HepG2 (cell line): ENCODE results near the gene NFIC. TPM values are rescaled to one million over a fixed set of nuclear protein-coding genes. Genes with fewer than 3 reads are reported as not detected.

Experiments used
- ATAC-seq: fragments of 200-7000 bp; cut with Tn5 transposase; 3 replicates; pipeline ENCODE4 v1.9.1; 2020; ENCODE audit warnings: mild to moderate bottlenecking, moderate library complexity
- BruUV-seq: library from RNA; stranded (reverse); fragments of 400-500 nt; replicated peaks from 2 replicates; lab custom pipeline; 2021; lab: Mats Ljungman, UMichigan
- CTCF ChIA-PET: fragments of 300-600 bp; formaldehyde crosslinking; extraction: SDS; loops from one replicate; lab custom pipeline; 2021; ENCODE audit warnings: low total read pairs, inconsistent platforms, low intra/inter-chr PET ratio; lab: Yijun Ruan, JAX
- POLR2A ChIA-PET: fragments of 350-600 bp; sonication (Branson Sonifier 250); formaldehyde crosslinking; loops from one replicate; lab custom pipeline; 2020; ENCODE audit warnings: antibody characterized with exemption, inconsistent platforms; lab: Yijun Ruan, JAX
- DNase-seq: peaks from one replicate; pipeline ENCODE4 v3.0.0-alpha.2; 2015; ENCODE audit warnings: low spot score
- FAIRE-seq: peaks from 3 replicates; lab custom pipeline; 2011; peaks lifted over from hg19 to GRCh38; lab: Jason Lieb, UNC
- H2AFZ ChIP-seq: one replicate; pipeline ENCODE4 v1.6.1; 2011; ENCODE audit warnings: low read length, inconsistent platforms
- H3K27ac ChIP-seq: fragments of 300-600 bp; 3 replicates; pipeline ENCODE4 v1.8.0; 2011; ENCODE audit warnings: mixed run types, mild to moderate bottlenecking, mixed read lengths, low read length, inconsistent platforms; ENCODE audit not compliant: insufficient read depth; ENCODE audit errors: extremely low read length
- H3K27me3 ChIP-seq, 2 experiments: fragments of 200-600 bp in 1 of 2; 2 replicates in 1 of 2; 3 replicates in 1 of 2; pipeline versions ENCODE4 v1.6.0 to v1.8.0; 2011; ENCODE audit warnings: low read length in 2 of 2, mild to moderate bottlenecking in 2 of 2, moderate library complexity in 2 of 2, inconsistent platforms in 1 of 2; ENCODE audit not compliant: insufficient read depth in 2 of 2, control insufficient read depth in 1 of 2
- H3K36me3 ChIP-seq, 2 experiments: fragments of 200-600 bp in 1 of 2; replicated peaks in 1 of 2; 2 replicates in 1 of 2; 3 replicates in 1 of 2; pipeline versions ENCODE4 v1.5.1 to v1.8.0; 2011; ENCODE audit warnings: low read length in 2 of 2, inconsistent platforms in 1 of 2; ENCODE audit not compliant: insufficient read depth in 2 of 2, control insufficient read depth in 1 of 2
- H3K4me1 ChIP-seq: 2 replicates; pipeline ENCODE4 v1.5.1; 2012; ENCODE audit warnings: low read length, inconsistent platforms; ENCODE audit not compliant: insufficient read depth
- H3K4me2 ChIP-seq: 2 replicates; pipeline ENCODE4 v1.6.0; 2011; ENCODE audit warnings: low read depth, low read length, inconsistent platforms
- H3K4me3 ChIP-seq, 3 experiments: fragments of 200-600 bp in 1 of 3; sonication (generic), shearing (Covaris generic) in 1 of 3; replicated peaks in 1 of 3; 2 replicates each; pipeline ENCODE4 v1.5.1; 2011 to 2016; ENCODE audit warnings: low read length in 3 of 3, inconsistent platforms in 2 of 3, low read depth in 2 of 3, mild to moderate bottlenecking in 2 of 3, control low read depth in 1 of 3, mixed read lengths in 1 of 3; ENCODE audit not compliant: insufficient read depth in 1 of 3
- H3K79me2 ChIP-seq: one replicate; pipeline ENCODE4 v1.6.1; 2011; ENCODE audit warnings: low read length, inconsistent platforms; ENCODE audit not compliant: insufficient read depth
- H3K9ac ChIP-seq: 2 replicates; pipeline ENCODE4 v1.6.0; 2011; ENCODE audit warnings: mild to moderate bottlenecking, low read depth, low read length, inconsistent platforms; ENCODE audit not compliant: insufficient read depth
- H3K9me3 ChIP-seq: 2 replicates; pipeline ENCODE4 v1.5.1; 2012; ENCODE audit warnings: mild to moderate bottlenecking, low read length
- H4K20me1 ChIP-seq: 2 replicates; pipeline ENCODE4 v1.6.0; 2011; ENCODE audit warnings: inconsistent platforms, mild to moderate bottlenecking, low read length, moderate library complexity; ENCODE audit not compliant: insufficient read depth
- PAF1 ChIP-seq: IDR thresholded peaks from 2 replicates; pipeline ENCODE4 v1.6.1; 2016; ENCODE audit warnings: missing genetic modification reagents, missing compliant biosample characterization
- ZNF629 ChIP-seq: sonication (generic); formaldehyde crosslinking; conservative IDR thresholded peaks from 2 replicates; pipeline ENCODE4 v1.5.0; 2020; ENCODE audit warnings: missing genetic modification reagents
- WGBS: methylation state at CpG from one replicate; pipeline ENCODE4 v1.1.6; 2017; ENCODE audit warnings: low lambda C conversion rate; 5-methylcytosine and 5-hydroxymethylcytosine counted together
- in situ Hi-C: cut with HindIII; loops from 2 replicates; pipeline ENCODE4 v1.10.0; 2017; ENCODE audit warnings: low pct_unique_long_range_greater_than_20kb; ENCODE audit not compliant: extremely low pct_ligation_motif_present
- intact Hi-C: fragments of 100-400 bp; cut with micrococcal nuclease; formaldehyde crosslinking; loops from one replicate; pipeline ENCODE4 v1.10.0; 2022; ENCODE audit not compliant: unreplicated experiment
- polyA plus RNA-seq, 8 experiments: library from polyadenylated mRNA; depleted of rRNA in 3 of 8; stranded (reverse) in 7 of 8; unstranded in 1 of 8; fragments of >200 nt; fragmentation: Illumina TruSeq in 4 of 8; extraction: Trizol in 4 of 8; gene quantifications; 2 replicates each; pipeline versions ENCODE4 v1.2.1 to v1.2.3, GENCODE V29; 2011 to 2016; ENCODE audit warnings: low read depth in 4 of 8, missing spikeins in 1 of 8, mixed read lengths in 1 of 8; ENCODE audit not compliant: insufficient read depth in 1 of 8
- total RNA-seq, 5 experiments: library from RNA; depleted of rRNA; stranded (reverse); fragments of >200 nt; fragmentation: Illumina TruSeq; extraction: Trizol; gene quantifications; 2 replicates each; pipeline ENCODE4 v1.2.3, GENCODE V29; 2016; ENCODE audit warnings: low read depth in 1 of 5
- TF ChIP-seq, protein P1 (sequence below): sonication (generic); formaldehyde crosslinking; IDR thresholded peaks from 2 replicates; pipeline ENCODE4 v1.4.0; 2020; ENCODE audit warnings: low read depth, mild to moderate bottlenecking, missing genetic modification reagents
- TF ChIP-seq, protein P2 (sequence below): sonication (generic); formaldehyde crosslinking; IDR thresholded peaks from 2 replicates; pipeline ENCODE4 v1.9.0; 2022; ENCODE audit warnings: missing genetic modification reagents, mild to moderate bottlenecking, borderline replicate concordance

The NFIC gene
- total and polyA plus RNA-seq, 2 of the 13 experiments (the other 11 are each of a cell fraction or from before 2014, with no cell fraction given): 1.3 to 2.5 TPM

DNA sequence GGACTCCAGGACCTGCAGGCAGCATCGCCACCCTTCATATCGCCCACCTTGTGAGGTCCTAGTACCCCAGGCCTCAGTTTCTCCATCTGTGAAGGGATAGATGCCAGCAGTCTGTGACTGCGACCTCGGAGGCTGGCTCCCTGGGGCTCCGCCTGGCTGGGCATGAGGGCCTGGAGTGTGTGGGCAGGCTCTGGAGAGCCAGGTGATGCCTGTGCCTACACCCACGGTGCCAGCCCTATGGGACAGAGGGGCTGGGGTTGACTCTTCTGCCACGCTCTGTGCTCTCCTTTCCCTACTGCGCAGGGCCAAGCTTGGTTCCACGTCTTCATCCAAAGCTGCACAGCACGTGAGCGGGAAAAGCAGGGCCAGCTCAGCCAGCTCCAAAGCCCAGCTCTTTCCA, 26.0 kb upstream of the NFIC start:
- ChIA-PET CTCF (interaction anchor here (1.1 kb wide), 1 partner anchor 90 kb away, joined by 4 read pairs; no protein-coding TSS in a partner anchor), POLR2A (no interaction called here)
- ATAC-seq: no peak
- Histone ChIP-seq H4K20me1 (no peaks in the 10 kb centered on the region), H3K36me3 (no peaks in the 10 kb centered on the region), H3K9ac (no peak overlapping the region), H2AFZ (no peak overlapping the region), H3K4me1 (peaks cover 38% of the 10 kb centered on the region), H3K27ac (no peak overlapping the region), H3K4me2 (no peak overlapping the region), H3K4me3 (no peak overlapping the region), H3K79me2 (no peaks in the 10 kb centered on the region), H3K27me3 (no peaks in the 10 kb centered on the region; a peak in 1 of 5 replicates)
- FAIRE-seq: no peak
- 63% methylated on average over 7 of the region's 11 CpGs for WGBS
- no TSS peak for BruUV-seq
- no peak for DNase-seq
- TF ChIP-seq, protein P1, sequence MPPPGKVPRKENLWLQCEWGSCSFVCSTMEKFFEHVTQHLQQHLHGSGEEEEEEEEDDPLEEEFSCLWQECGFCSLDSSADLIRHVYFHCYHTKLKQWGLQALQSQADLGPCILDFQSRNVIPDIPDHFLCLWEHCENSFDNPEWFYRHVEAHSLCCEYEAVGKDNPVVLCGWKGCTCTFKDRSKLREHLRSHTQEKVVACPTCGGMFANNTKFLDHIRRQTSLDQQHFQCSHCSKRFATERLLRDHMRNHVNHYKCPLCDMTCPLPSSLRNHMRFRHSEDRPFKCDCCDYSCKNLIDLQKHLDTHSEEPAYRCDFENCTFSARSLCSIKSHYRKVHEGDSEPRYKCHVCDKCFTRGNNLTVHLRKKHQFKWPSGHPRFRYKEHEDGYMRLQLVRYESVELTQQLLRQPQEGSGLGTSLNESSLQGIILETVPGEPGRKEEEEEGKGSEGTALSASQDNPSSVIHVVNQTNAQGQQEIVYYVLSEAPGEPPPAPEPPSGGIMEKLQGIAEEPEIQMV: no peak
- TF ChIP-seq, protein P2, sequence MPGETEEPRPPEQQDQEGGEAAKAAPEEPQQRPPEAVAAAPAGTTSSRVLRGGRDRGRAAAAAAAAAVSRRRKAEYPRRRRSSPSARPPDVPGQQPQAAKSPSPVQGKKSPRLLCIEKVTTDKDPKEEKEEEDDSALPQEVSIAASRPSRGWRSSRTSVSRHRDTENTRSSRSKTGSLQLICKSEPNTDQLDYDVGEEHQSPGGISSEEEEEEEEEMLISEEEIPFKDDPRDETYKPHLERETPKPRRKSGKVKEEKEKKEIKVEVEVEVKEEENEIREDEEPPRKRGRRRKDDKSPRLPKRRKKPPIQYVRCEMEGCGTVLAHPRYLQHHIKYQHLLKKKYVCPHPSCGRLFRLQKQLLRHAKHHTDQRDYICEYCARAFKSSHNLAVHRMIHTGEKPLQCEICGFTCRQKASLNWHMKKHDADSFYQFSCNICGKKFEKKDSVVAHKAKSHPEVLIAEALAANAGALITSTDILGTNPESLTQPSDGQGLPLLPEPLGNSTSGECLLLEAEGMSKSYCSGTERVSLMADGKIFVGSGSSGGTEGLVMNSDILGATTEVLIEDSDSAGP (CRISPR knock-in tag): 0 out of 2 replicates have a peak, but pooled peaks have one; percentile 23
- TF ChIP-seq, all 625 proteins: peak for 1
- intact Hi-C loops (no loop called here), in situ Hi-C loops (no loop called here)
- no peaks in the 10 kb centered on the region for H3K9me3 ChIP-seq

DNA sequence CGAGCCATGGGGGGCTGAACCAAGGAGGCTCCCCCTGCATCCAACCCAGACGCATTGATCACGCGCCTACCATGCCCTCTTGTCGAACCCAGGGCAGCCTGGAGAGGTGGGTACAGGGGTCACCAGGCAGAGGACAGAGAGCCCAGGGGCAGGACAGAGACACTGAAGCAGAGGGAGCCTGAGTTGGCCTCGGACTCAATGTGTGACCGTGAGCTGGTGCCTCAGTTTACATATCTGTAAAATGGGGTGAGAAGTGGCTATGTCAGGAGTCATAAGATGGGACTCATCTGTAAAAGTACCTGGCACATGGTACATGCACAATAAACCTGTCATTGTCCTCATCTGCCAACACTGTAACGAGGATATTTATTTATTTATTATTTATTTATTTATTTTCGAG, 24.1 kb upstream of the NFIC start:
- TF ChIP-seq ZNF629 (CRISPR knock-in tag): peak; percentile 61
- no peak for TF ChIP-seq PAF1 (CRISPR knock-in tag)
- H4K20me1 ChIP-seq: no peaks in the 10 kb centered on the region
- no peak for FAIRE-seq
- no peak overlapping the region for H3K4me2 ChIP-seq
- BruUV-seq: no TSS peak
- DNase-seq: no peak
- peaks cover 33% of the 10 kb centered on the region for H3K4me1 ChIP-seq
- POLR2A ChIA-PET: interaction anchor here (1.5 kb wide), 1 partner anchor 20 kb away, joined by 4 read pairs; no protein-coding TSS in a partner anchor
- no peaks in the 10 kb centered on the region for H3K9me3 ChIP-seq
- ATAC-seq: no peak
- intact Hi-C loops (no loop called here), in situ Hi-C loops (no loop called here)
- no peak overlapping the region for H3K27ac ChIP-seq
- H2AFZ ChIP-seq: no peak overlapping the region
- no peak overlapping the region for H3K4me3 ChIP-seq
- CTCF ChIA-PET: no interaction called here
- no peaks in the 10 kb centered on the region for H3K79me2 ChIP-seq
- H3K36me3 ChIP-seq: no peaks in the 10 kb centered on the region
- H3K9ac ChIP-seq: no peak overlapping the region
- peaks cover 1 to 4% of the 10 kb centered on the region in 2 experiments; a peak in 3 of 5 replicates for H3K27me3 ChIP-seq
- 69% methylated on average over 9 of the region's 9 CpGs for whole genome bisulfite sequencing
